ENCODE data around the gene GALNT18. TPM values are rescaled to one million over a fixed set of nuclear protein-coding genes. Genes with fewer than 3 reads are reported as not detected.
"Not testable (repeated sequence)": the region's sequence is repeated elsewhere in the genome, so short reads cannot be mapped to it uniquely, and the experiment has no call there.

Gene GALNT18
- total RNA-seq, 1 donor: 11.7 TPM

GRCh38 chr11:11370255-11370961, 251.4 kb downstream of the GALNT18 start:
- no peak overlapping the region for H3K4me3 ChIP-seq (ENCODE audit: low read depth, low read length)
- no peak for DNase-seq (ENCODE audit: low read depth)
- no peak for TF ChIP-seq CTCF (IDR thresholded peaks at IDR 0.05; ENCODE audit: insufficient read depth, low read depth, low read length)

- no peak for TF ChIP-seq CTCF (IDR thresholded peaks at IDR 0.05; ENCODE audit: insufficient read depth, low read depth, low read length)
- H3K4me3 ChIP-seq (ENCODE audit: low read depth, low read length): no peak overlapping the region
- peak; percentile 12 for DNase-seq (ENCODE audit: low read depth)
Observed at GRCh38 chr11:11366793-11367192, 255.0 kb downstream of the GALNT18 start.

GRCh38 chr11:11363674-11364073, 258.1 kb downstream of the GALNT18 start:
- TF ChIP-seq CTCF (IDR thresholded peaks at IDR 0.05; ENCODE audit: insufficient read depth, low read depth, low read length): no peak
- no peak overlapping the region for H3K4me3 ChIP-seq (ENCODE audit: low read depth, low read length)
- DNase-seq (ENCODE audit: low read depth): no peak

- no peak for DNase-seq (ENCODE audit: low read depth)
- no peak overlapping the region for H3K4me3 ChIP-seq (ENCODE audit: low read depth, low read length)
- no peak for TF ChIP-seq CTCF (IDR thresholded peaks at IDR 0.05; ENCODE audit: insufficient read depth, low read depth, low read length)
Observed at GRCh38 chr11:11359611-11360010, 262.2 kb downstream of the GALNT18 start.

GRCh38 chr11:11356842-11357241, 265.0 kb downstream of the GALNT18 start:
- DNase-seq (ENCODE audit: low read depth): no peak
- H3K4me3 ChIP-seq (ENCODE audit: low read depth, low read length): no peak overlapping the region
- TF ChIP-seq CTCF (IDR thresholded peaks at IDR 0.05; ENCODE audit: insufficient read depth, low read depth, low read length): no peak

GRCh38 chr11:11352878-11353277, 268.9 kb downstream of the GALNT18 start, which contains the start of gene CSNK2A3:
Gene CSNK2A3, minus strand, starts transcription at chr11:11353250. Its CDS starts 131 bp downstream, at chr11:11353119.
- DNase-seq (ENCODE audit: low read depth); H3K4me3 ChIP-seq (ENCODE audit: low read depth, low read length): not testable (repeated sequence)

GRCh38 chr11:11351851-11352250, 270.0 kb downstream of the GALNT18 start:
- not testable (repeated sequence) for DNase-seq (ENCODE audit: low read depth); H3K4me3 ChIP-seq (ENCODE audit: low read depth, low read length)

- DNase-seq (ENCODE audit: low read depth): peak; percentile 53
- H3K4me3 ChIP-seq (ENCODE audit: low read depth, low read length): no peak overlapping the region
- no peak for TF ChIP-seq CTCF (IDR thresholded peaks at IDR 0.05; ENCODE audit: insufficient read depth, low read depth, low read length)
Observed at GRCh38 chr11:11351042-11351586, 270.7 kb downstream of the GALNT18 start.
